OCI-LY7 (cell line): ENCODE results near the gene TMEM97. TPM values are rescaled to one million over a fixed set of nuclear protein-coding genes. Genes with fewer than 3 reads are reported as not detected.
A peak's percentile ranks its signal among the peaks of the same experiment; 100 is the strongest.

ENCODE experiments used
- BruUV-seq: library from RNA; stranded (reverse); fragments of 400-500 nt; replicated peaks from 2 replicates; lab custom pipeline; 2021; lab: Mats Ljungman, UMichigan
- CTCF ChIA-PET: fragments of 300-600 bp; sonication (Branson Sonifier 250); formaldehyde crosslinking; loops from one replicate; lab custom pipeline; 2022; ENCODE audit warnings: antibody characterized with exemption; ENCODE audit not compliant: unreplicated experiment; lab: Charles Lee
- POLR2A ChIA-PET: fragments of 300-600 bp; sonication (Branson Sonifier 250); formaldehyde crosslinking; loops from one replicate; lab custom pipeline; 2022; ENCODE audit warnings: antibody characterized with exemption; lab: Charles Lee
- DNase-seq: peaks from one replicate; pipeline ENCODE4 v3.0.0-alpha.2; 2015; ENCODE audit warnings: low spot score
- H2AFZ ChIP-seq: fragments of 200-600 bp; sonication (generic), shearing (Covaris generic); 2 replicates; pipeline ENCODE4 v1.6.1; 2014; ENCODE audit warnings: mild to moderate bottlenecking, antibody characterized with exemption, low read length, moderate library complexity
- H3K27ac ChIP-seq: fragments of 200-600 bp; sonication (generic); 2 replicates; pipeline ENCODE4 v1.5.1; 2014; ENCODE audit warnings: mixed run types, low read depth, mild to moderate bottlenecking, moderate library complexity, low read length, inconsistent platforms; ENCODE audit not compliant: poor library complexity, severe bottlenecking
- H3K36me3 ChIP-seq: fragments of 200-600 bp; sonication (generic); 2 replicates; pipeline ENCODE4 v1.6.1; 2014; ENCODE audit warnings: mild to moderate bottlenecking, antibody characterized with exemption, low read length, moderate library complexity, mixed read lengths; ENCODE audit not compliant: insufficient read depth
- H3K4me1 ChIP-seq: fragments of 200-600 bp; sonication (generic); 2 replicates; pipeline ENCODE4 v1.5.1; 2014; ENCODE audit warnings: mild to moderate bottlenecking, low read length; ENCODE audit not compliant: insufficient read depth, poor library complexity, severe bottlenecking
- H3K4me2 ChIP-seq: fragments of 200-600 bp; sonication (generic); 2 replicates; pipeline ENCODE4 v1.6.1; 2014; ENCODE audit warnings: mild to moderate bottlenecking, low read length
- H3K4me3 ChIP-seq: fragments of 200-600 bp; sonication (generic); 2 replicates; pipeline ENCODE4 v1.5.1; 2014; ENCODE audit warnings: mild to moderate bottlenecking, low read depth, low read length; ENCODE audit not compliant: poor library complexity, severe bottlenecking
- H3K79me2 ChIP-seq: fragments of 200-600 bp; sonication (generic); 2 replicates; pipeline ENCODE4 v1.6.1; 2016; ENCODE audit warnings: low read depth, mild to moderate bottlenecking, low read length, moderate library complexity, mixed read lengths; ENCODE audit not compliant: insufficient read depth
- H3K9me2 ChIP-seq: fragments of 200-600 bp; sonication (generic); 2 replicates; pipeline ENCODE4 v1.6.1; 2016; ENCODE audit warnings: mild to moderate bottlenecking, low read length, mixed read lengths; ENCODE audit not compliant: insufficient read depth
- H3K9me3 ChIP-seq: fragments of 200-600 bp; sonication (generic); 2 replicates; pipeline ENCODE4 v1.6.1; 2014; ENCODE audit warnings: mild to moderate bottlenecking, mixed run types, low read length, mixed read lengths
- H4K20me1 ChIP-seq: fragments of 200-600 bp; sonication (generic); 2 replicates; pipeline ENCODE4 v1.6.1; 2014; ENCODE audit warnings: mild to moderate bottlenecking, antibody characterized with exemption, low read length, moderate library complexity, mixed read lengths; ENCODE audit not compliant: insufficient read depth
- EZH2phosphoT487 ChIP-seq: fragments of 200-600 bp; sonication (generic); IDR thresholded peaks from 2 replicates; pipeline ENCODE4 v1.6.1; 2018; ENCODE audit warnings: low read depth, borderline replicate concordance, mild to moderate bottlenecking, mixed run types, antibody characterized with exemption, low read length, moderate library complexity, mixed read lengths
- intact Hi-C: fragments of 100-400 bp; cut with micrococcal nuclease; formaldehyde crosslinking; loops from one replicate; pipeline ENCODE4 v1.10.0; 2022; ENCODE audit not compliant: unreplicated experiment
- total RNA-seq, 2 experiments: library from RNA; depleted of rRNA in 1 of 2; stranded (reverse); fragments of >200 nt in 1 of 2; shearing (Covaris generic) in 1 of 2; gene quantifications; 2 replicates each; pipeline ENCODE4 v1.2.3, GENCODE V29; 2014 to 2022
- TF ChIP-seq, protein P1 (sequence below): fragments of 200-600 bp; sonication (generic); conservative IDR thresholded peaks from 2 replicates; pipeline ENCODE4 v1.5.1; 2014; ENCODE audit warnings: mild to moderate bottlenecking, antibody characterized with exemption, low read length, moderate library complexity, mixed read lengths

Gene TMEM97
- total RNA-seq, 2 experiments from 2014 or later, result 65.7 to 69.6 TPM

GRCh38 chr17:28357901-28358197 is 38.8 kb downstream of the TMEM97 start:
- TF ChIP-seq, protein P1, sequence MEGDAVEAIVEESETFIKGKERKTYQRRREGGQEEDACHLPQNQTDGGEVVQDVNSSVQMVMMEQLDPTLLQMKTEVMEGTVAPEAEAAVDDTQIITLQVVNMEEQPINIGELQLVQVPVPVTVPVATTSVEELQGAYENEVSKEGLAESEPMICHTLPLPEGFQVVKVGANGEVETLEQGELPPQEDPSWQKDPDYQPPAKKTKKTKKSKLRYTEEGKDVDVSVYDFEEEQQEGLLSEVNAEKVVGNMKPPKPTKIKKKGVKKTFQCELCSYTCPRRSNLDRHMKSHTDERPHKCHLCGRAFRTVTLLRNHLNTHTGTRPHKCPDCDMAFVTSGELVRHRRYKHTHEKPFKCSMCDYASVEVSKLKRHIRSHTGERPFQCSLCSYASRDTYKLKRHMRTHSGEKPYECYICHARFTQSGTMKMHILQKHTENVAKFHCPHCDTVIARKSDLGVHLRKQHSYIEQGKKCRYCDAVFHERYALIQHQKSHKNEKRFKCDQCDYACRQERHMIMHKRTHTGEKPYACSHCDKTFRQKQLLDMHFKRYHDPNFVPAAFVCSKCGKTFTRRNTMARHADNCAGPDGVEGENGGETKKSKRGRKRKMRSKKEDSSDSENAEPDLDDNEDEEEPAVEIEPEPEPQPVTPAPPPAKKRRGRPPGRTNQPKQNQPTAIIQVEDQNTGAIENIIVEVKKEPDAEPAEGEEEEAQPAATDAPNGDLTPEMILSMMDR, result no peak
- no peak for TF ChIP-seq EZH2phosphoT487
- Histone ChIP-seq H3K36me3 (peaks cover 59% of the 10 kb centered on the region), H3K27ac (peak overlapping the region; percentile 27), H2AFZ (peak overlapping the region; percentile 48), H4K20me1 (no peaks in the 10 kb centered on the region), H3K9me2 (no peaks in the 10 kb centered on the region), H3K79me2 (peaks cover 33% of the 10 kb centered on the region), H3K4me3 (peak overlapping the region; percentile 89), H3K4me1 (peaks cover 21% of the 10 kb centered on the region), H3K4me2 (peak overlapping the region; percentile 84), H3K9me3 (no peaks in the 10 kb centered on the region)
- ChIA-PET CTCF (no interaction called here), POLR2A (interaction anchor here (0.8 to 3.6 kb wide), 11 partner anchors 8 to 45 kb away, joined by 3 to 22 read pairs (median 3); partner anchors contain the start of genes IFT20, SARM1, TNFAIP1 and VTN)
- DNase-seq, result peak; percentile 23
- BruUV-seq, result no TSS peak
- intact Hi-C loops, result loop anchor here (1.0 kb wide), 2 partner anchors 13 to 23 kb away; partner anchors contain the start of genes IFT20, SARM1 and TNFAIP1

GRCh38 chr17:28363186-28363585 is 44.2 kb downstream of the TMEM97 start:
- H3K4me2 ChIP-seq, result no peak overlapping the region
- no peak for DNase-seq
- no peak overlapping the region for H3K27ac ChIP-seq
- no peak overlapping the region for H2AFZ ChIP-seq
- no peak overlapping the region for H3K4me3 ChIP-seq
- no TSS peak for BruUV-seq
- TF ChIP-seq, protein P1, result no peak
- TF ChIP-seq EZH2phosphoT487, result no peak
- intact Hi-C loops, result no loop called here
- peaks cover 6% of the 10 kb centered on the region for H3K4me1 ChIP-seq
- peaks cover 45% of the 10 kb centered on the region for H3K36me3 ChIP-seq
- H3K9me2 ChIP-seq, result no peaks in the 10 kb centered on the region
- POLR2A ChIA-PET, result no interaction called here
- H4K20me1 ChIP-seq, result no peaks in the 10 kb centered on the region
- peaks cover 10% of the 10 kb centered on the region for H3K79me2 ChIP-seq
- no peaks in the 10 kb centered on the region for H3K9me3 ChIP-seq
- CTCF ChIA-PET, result no interaction called here

DNA sequence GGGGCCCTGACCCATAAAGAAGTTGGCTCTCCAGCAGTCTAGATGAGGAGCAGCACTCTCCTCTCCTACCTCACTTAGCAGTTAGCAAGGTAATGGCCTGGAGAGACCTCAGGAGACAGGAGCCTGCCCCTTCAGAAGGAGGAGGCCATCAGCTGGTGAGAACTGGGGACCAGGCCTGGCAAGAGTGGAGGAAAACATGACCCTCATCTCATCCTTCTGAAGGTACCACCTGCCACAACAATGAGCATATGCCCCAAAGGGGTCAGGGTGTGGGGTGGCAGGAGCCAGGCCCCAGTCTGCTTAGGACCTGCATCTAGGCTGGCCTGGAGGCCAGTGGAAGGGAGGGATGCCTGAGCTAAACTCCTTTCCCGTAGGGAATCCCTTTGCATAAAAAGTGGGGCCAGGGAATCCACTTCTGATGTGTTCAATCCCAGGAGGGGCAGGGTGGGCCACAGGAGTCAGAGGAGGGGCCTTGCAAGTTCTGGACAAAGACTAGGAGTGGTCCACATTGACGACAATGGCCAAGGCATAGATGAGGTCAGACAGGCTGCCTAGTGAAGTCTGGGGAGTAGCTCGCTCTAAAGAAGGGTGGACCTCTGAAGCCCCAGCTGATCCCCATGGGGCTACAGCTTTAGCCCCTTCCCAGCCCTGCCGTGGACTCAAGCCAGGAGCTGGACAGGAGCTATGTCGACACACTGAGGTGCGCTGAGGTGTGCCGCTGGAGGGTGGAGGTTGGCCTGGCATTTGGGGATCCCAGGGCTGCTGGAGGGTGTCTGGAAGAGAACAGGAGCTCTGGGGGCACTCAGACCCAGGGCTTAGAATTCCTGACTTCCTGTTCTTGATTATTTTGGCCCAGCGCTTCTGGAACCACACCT is 45.0 kb downstream of the TMEM97 start:
- no peaks in the 10 kb centered on the region for H3K9me3 ChIP-seq
- H3K9me2 ChIP-seq, result no peaks in the 10 kb centered on the region
- no peak for DNase-seq
- H2AFZ ChIP-seq, result no peak overlapping the region
- no peaks in the 10 kb centered on the region for H4K20me1 ChIP-seq
- no peak overlapping the region for H3K4me3 ChIP-seq
- POLR2A ChIA-PET, result interaction anchor here (0.6 kb wide), 1 partner anchor 22 kb away, joined by 3 read pairs; no protein-coding TSS in a partner anchor
- CTCF ChIA-PET, result no interaction called here
- peaks cover 42% of the 10 kb centered on the region for H3K36me3 ChIP-seq
- BruUV-seq, result no TSS peak
- intact Hi-C loops, result no loop called here
- no peak overlapping the region for H3K4me2 ChIP-seq
- peaks cover 2% of the 10 kb centered on the region; the same call in 1 of the 2 replicates for H3K79me2 ChIP-seq
- H3K27ac ChIP-seq, result no peak overlapping the region
- H3K4me1 ChIP-seq, result no peaks in the 10 kb centered on the region
- TF ChIP-seq, protein P1, result no peak
- no peak for TF ChIP-seq EZH2phosphoT487
